K562 (cell line): Measurements from ENCODE around the gene CTXN1. TPM values are rescaled to one million over a fixed set of nuclear protein-coding genes. Genes with fewer than 3 reads are reported as not detected.
A peak's percentile ranks its signal among the peaks of the same experiment; 100 is the strongest.

Experiments used
- ARID2 ChIP-seq: fragments of 450-650 bp; IDR thresholded peaks from 2 replicates; pipeline ENCODE4 v1.6.1; 2017; ENCODE audit warnings: antibody characterized with exemption, mild to moderate bottlenecking
- ARNT ChIP-seq, 2 experiments: fragments of 450-650 bp; IDR thresholded peaks; 2 replicates each; pipeline ENCODE4 v1.6.1; 2016; ENCODE audit warnings: mild to moderate bottlenecking in 1 of 2
- CBX1 ChIP-seq: sonication (generic); IDR thresholded peaks from 2 replicates; pipeline ENCODE4 v1.6.1; 2016; ENCODE audit warnings: antibody characterized with exemption, low read depth, mild to moderate bottlenecking
- DMBX1 ChIP-seq: fragments of 250-450 bp; sonication (Bioruptor Pico); IDR thresholded peaks from 2 replicates; pipeline ENCODE4 v1.8.0; 2022; ENCODE audit warnings: inconsistent platforms, mild to moderate bottlenecking, moderate library complexity, borderline replicate concordance
- ELF2 ChIP-seq: fragments of 250-450 bp; sonication (Bioruptor Pico); IDR thresholded peaks from 2 replicates; pipeline ENCODE4 v1.5.0; 2021; ENCODE audit warnings: mild to moderate bottlenecking
- HDAC2 ChIP-seq: fragments of 450-650 bp; IDR thresholded peaks from 2 replicates; pipeline ENCODE4 v1.6.1; 2016; ENCODE audit warnings: mild to moderate bottlenecking
- HDGF ChIP-seq: fragments of 450-650 bp; IDR thresholded peaks from 2 replicates; pipeline ENCODE4 v1.6.1; 2016
- KDM4B ChIP-seq, 2 experiments: fragments of 450-650 bp in 1 of 2; sonication (generic) in 1 of 2; IDR thresholded peaks; 2 replicates each; pipeline ENCODE4 v1.6.1; 2016 to 2017; ENCODE audit warnings: borderline replicate concordance in 2 of 2, antibody characterized with exemption in 1 of 2, low read depth in 1 of 2, mild to moderate bottlenecking in 1 of 2
- LCOR ChIP-seq: sonication (generic); formaldehyde crosslinking; IDR thresholded peaks from 2 replicates; pipeline ENCODE4 v1.8.0; 2022; ENCODE audit warnings: mild to moderate bottlenecking, missing genetic modification reagents
- RBM15 ChIP-seq: fragments of 200-400 bp; formaldehyde crosslinking; IDR thresholded peaks from 2 replicates; pipeline ENCODE4 v1.6.1; 2018; ENCODE audit warnings: mild to moderate bottlenecking, low read length, moderate library complexity; ENCODE audit not compliant: insufficient read depth
- RFX1 ChIP-seq: fragments of 450-650 bp; IDR thresholded peaks from 2 replicates; pipeline ENCODE4 v1.6.1; 2016; ENCODE audit warnings: mild to moderate bottlenecking, moderate library complexity
- RUNX1 ChIP-seq: sonication (generic); IDR thresholded peaks from 2 replicates; pipeline ENCODE4 v1.6.1; 2016; ENCODE audit warnings: antibody characterized with exemption, low read depth
- SIN3B ChIP-seq: fragments of 450-650 bp; IDR thresholded peaks from 2 replicates; pipeline ENCODE4 v1.6.1; 2017; ENCODE audit warnings: low read depth, mild to moderate bottlenecking, moderate library complexity
- SMAD2 ChIP-seq: fragments of 150-350 bp; IDR thresholded peaks from 2 replicates; pipeline ENCODE4 v1.6.1; 2014; ENCODE audit warnings: low read depth, mild to moderate bottlenecking, low read length
- SP1 ChIP-seq: sonication (generic); formaldehyde crosslinking; IDR thresholded peaks from 2 replicates; pipeline ENCODE4 v1.8.1; 2022; ENCODE audit warnings: mild to moderate bottlenecking, missing genetic modification reagents
- SRSF1 ChIP-seq: fragments of 200-400 bp; formaldehyde crosslinking; IDR thresholded peaks from 2 replicates; pipeline ENCODE4 v1.6.1; 2017; ENCODE audit warnings: mild to moderate bottlenecking, low read depth, low read length, moderate library complexity
- U2AF1 ChIP-seq: fragments of 200-400 bp; formaldehyde crosslinking; optimal IDR thresholded peaks from 2 replicates; pipeline ENCODE3; 2017; ENCODE audit warnings: mild to moderate bottlenecking, low read depth, low read length, moderate library complexity
- ZFP30 ChIP-seq: fragments of 250-450 bp; sonication (Bioruptor Pico); IDR thresholded peaks from 2 replicates; pipeline ENCODE4 v1.8.0; 2022; ENCODE audit warnings: moderate library complexity, mild to moderate bottlenecking, inconsistent platforms, borderline replicate concordance
- ZNF316 ChIP-seq: fragments of 450-650 bp; IDR thresholded peaks from 2 replicates; pipeline ENCODE4 v1.6.1; 2016
- ZNF354B ChIP-seq: fragments of 250-450 bp; sonication (Bioruptor Pico); IDR thresholded peaks from 2 replicates; pipeline ENCODE4 v1.4.0; 2020
- polyA plus RNA-seq, 8 experiments: library from polyadenylated mRNA; depleted of rRNA in 4 of 8; stranded (reverse) in 5 of 8; unstranded in 3 of 8; fragments of >200 nt; fragmentation: Nextera tagmentation in 2 of 8; fragmentation: Illumina TruSeq in 1 of 8; extraction: Ambion mirVana in 2 of 8; extraction: Trizol in 1 of 8; gene quantifications; 2 replicates each; pipeline versions ENCODE4 v1.2.1 to v1.2.3, GENCODE V29; 2011 to 2014; ENCODE audit warnings: inconsistent platforms in 1 of 8, missing spikeins in 1 of 8
- total RNA-seq, 7 experiments: library from RNA; depleted of rRNA in 6 of 7; stranded (reverse); fragments of >200 nt in 6 of 7; fragmentation: Illumina TruSeq in 2 of 7; extraction: Trizol in 2 of 7; gene quantifications; 2 replicates each; pipeline versions ENCODE4 v1.2.1 to v1.2.3, GENCODE V29; 2011 to 2021; ENCODE audit warnings: low replicate concordance in 1 of 7
- TF ChIP-seq, protein P1 (sequence below): fragments of 250-450 bp; sonication (Bioruptor Pico); IDR thresholded peaks from 2 replicates; pipeline ENCODE4 v1.8.0; 2021; ENCODE audit warnings: moderate library complexity, mild to moderate bottlenecking, inconsistent platforms
- TF ChIP-seq, protein P2 (sequence below): fragments of 450-650 bp; formaldehyde crosslinking; IDR thresholded peaks from 2 replicates; pipeline ENCODE4 v1.4.0; 2020; ENCODE audit warnings: mild to moderate bottlenecking, moderate library complexity
- TF ChIP-seq, protein P3 (sequence below): conservative IDR thresholded peaks from 2 replicates; pipeline ENCODE4 v1.6.1; 2011; ENCODE audit warnings: low read depth, mild to moderate bottlenecking, low read length; ENCODE audit not compliant: control insufficient read depth

The CTXN1 gene
- total and polyA plus RNA-seq, 9 of the 15 experiments (the other 6 are each of a cell fraction or from before 2014, with no cell fraction given): 0.15 to 37.4 (median 1.8) TPM; not detected in 2

DNA sequence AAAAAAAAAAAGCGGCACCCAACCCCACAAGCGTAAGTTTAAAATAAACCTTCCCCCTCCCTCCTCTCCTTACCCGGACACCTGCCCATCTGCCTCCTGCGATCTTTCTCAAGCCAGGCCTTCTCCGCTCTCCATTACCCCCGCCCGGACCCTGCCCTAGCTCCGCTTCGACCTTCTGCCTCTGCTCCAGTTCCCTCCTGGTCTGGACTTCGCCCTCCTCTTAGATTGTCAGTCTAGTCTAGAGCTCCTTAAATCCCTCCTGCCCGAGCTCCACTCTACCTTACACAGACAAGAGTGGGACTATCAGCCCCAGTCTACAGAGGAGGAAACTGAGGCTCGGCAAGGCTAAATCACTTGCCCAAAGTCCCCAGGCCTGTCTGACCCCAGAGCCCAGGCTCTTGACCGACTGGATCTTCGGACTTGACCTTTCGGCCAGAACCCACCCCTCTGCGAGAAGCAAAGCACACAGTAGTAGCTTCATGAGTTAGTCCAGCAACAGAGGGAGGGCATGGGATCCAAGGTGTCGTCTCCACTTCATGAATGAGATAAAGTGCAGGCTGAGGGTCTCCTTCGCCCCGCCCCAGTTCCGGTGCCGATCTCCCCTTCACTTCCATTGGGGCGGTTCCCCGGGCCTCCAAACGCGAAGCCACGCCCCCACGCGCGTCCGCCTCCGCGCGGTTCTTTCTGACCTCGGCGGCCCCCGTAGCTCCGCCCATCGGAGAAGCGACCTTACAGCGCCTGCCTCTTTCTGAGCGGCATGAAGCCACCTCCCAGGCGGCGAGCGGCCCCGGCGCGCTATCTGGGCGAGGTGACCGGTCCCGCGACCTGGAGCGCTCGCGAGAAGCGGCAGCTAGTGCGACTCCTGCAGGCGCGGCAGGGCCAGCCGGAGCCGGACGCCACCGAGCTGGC, 6.1 kb downstream of the CTXN1 start, which contains the start of gene SNAPC2 (continued):
- TF ChIP-seq RBM15 (no peak), KDM4B (IDR thresholded peaks at IDR 0.05; ENCODE audit: borderline replicate concordance in 2 of 2, low read depth in 1 of 2) (0 out of 4 replicates have a peak, but pooled peaks of 1 of the 2 experiments have one; percentile 53), RFX1 (no peak), ARID2 (no peak), RUNX1 (no peak; the same call in 1 of the 2 replicates), U2AF1 (no peak), ELF2 (no peak), SMAD2 (no peak), CBX1 (no peak), ARNT (IDR thresholded peaks at IDR 0.05) (no peak), DMBX1 (CRISPR knock-in tag) (no peak), SRSF1 (no peak), LCOR (CRISPR knock-in tag) (0 out of 2 replicates have a peak, but pooled peaks have one; percentile 34), HDAC2 (no peak; the same call in 1 of the 2 replicates), ZNF354B (CRISPR knock-in tag) (no peak), HDGF (no peak), ZNF316 (no peak), SP1 (CRISPR knock-in tag) (peak; percentile 97), ZFP30 (CRISPR knock-in tag) (no peak), SIN3B (peak; percentile 85; the same call in 1 of the 2 replicates)
- TF ChIP-seq, protein P1, sequence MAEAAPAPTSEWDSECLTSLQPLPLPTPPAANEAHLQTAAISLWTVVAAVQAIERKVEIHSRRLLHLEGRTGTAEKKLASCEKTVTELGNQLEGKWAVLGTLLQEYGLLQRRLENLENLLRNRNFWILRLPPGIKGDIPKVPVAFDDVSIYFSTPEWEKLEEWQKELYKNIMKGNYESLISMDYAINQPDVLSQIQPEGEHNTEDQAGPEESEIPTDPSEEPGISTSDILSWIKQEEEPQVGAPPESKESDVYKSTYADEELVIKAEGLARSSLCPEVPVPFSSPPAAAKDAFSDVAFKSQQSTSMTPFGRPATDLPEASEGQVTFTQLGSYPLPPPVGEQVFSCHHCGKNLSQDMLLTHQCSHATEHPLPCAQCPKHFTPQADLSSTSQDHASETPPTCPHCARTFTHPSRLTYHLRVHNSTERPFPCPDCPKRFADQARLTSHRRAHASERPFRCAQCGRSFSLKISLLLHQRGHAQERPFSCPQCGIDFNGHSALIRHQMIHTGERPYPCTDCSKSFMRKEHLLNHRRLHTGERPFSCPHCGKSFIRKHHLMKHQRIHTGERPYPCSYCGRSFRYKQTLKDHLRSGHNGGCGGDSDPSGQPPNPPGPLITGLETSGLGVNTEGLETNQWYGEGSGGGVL (CRISPR knock-in tag): no peak
- TF ChIP-seq, protein P2, sequence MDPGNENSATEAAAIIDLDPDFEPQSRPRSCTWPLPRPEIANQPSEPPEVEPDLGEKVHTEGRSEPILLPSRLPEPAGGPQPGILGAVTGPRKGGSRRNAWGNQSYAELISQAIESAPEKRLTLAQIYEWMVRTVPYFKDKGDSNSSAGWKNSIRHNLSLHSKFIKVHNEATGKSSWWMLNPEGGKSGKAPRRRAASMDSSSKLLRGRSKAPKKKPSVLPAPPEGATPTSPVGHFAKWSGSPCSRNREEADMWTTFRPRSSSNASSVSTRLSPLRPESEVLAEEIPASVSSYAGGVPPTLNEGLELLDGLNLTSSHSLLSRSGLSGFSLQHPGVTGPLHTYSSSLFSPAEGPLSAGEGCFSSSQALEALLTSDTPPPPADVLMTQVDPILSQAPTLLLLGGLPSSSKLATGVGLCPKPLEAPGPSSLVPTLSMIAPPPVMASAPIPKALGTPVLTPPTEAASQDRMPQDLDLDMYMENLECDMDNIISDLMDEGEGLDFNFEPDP: no peak
- TF ChIP-seq, protein P3, sequence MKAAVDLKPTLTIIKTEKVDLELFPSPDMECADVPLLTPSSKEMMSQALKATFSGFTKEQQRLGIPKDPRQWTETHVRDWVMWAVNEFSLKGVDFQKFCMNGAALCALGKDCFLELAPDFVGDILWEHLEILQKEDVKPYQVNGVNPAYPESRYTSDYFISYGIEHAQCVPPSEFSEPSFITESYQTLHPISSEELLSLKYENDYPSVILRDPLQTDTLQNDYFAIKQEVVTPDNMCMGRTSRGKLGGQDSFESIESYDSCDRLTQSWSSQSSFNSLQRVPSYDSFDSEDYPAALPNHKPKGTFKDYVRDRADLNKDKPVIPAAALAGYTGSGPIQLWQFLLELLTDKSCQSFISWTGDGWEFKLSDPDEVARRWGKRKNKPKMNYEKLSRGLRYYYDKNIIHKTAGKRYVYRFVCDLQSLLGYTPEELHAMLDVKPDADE: no peak; the same call in 1 of the 2 replicates
